AG04449 (cell line): Measurements from ENCODE around the gene DGKZ.
"Not testable (repeated sequence)": the region's sequence is repeated elsewhere in the genome, so short reads cannot be mapped to it uniquely, and the experiment has no call there.

Source experiments
- CTCF ChIA-PET: fragments of 350-600 bp; formaldehyde crosslinking; extraction: SDS; loops from one replicate; lab custom pipeline; 2021; ENCODE audit warnings: antibody characterized with exemption; lab: Yijun Ruan, JAX
- POLR2A ChIA-PET: fragments of 400-600, 350-600 bp; formaldehyde crosslinking; extraction: SDS; loops from one replicate; lab custom pipeline; 2020; ENCODE audit warnings: antibody characterized with exemption, inconsistent platforms; lab: Yijun Ruan, JAX
- DNase-seq: peaks from one replicate; pipeline ENCODE4 v3.0.0-alpha.2; 2010; ENCODE audit warnings: low read depth, low spot score
- H3K4me3 ChIP-seq: 2 replicates; pipeline ENCODE4 v1.5.1; 2011; ENCODE audit warnings: low read depth, mild to moderate bottlenecking, control low read depth, low read length
- CTCF ChIP-seq: IDR thresholded peaks from one replicate; pipeline ENCODE4 v1.5.1; 2011; ENCODE audit warnings: mild to moderate bottlenecking, moderate library complexity, low read length, control low read depth, inconsistent platforms; ENCODE audit not compliant: insufficient read depth; ENCODE audit errors: missing control alignments

DGKZ gene

GRCh38 chr11:46367916-46368267 is 20.6 kb downstream of the DGKZ start:
- no peak overlapping the region for H3K4me3 ChIP-seq
- CTCF ChIA-PET: interaction anchor here (0.7 to 27.5 kb wide), 24 partner anchors 10 to 595 kb away, joined by 3 to 498 read pairs (median 4); partner anchors contain the start of genes ATG13 and DGKZ
- POLR2A ChIA-PET: no interaction called here
- DNase-seq: no peak
- TF ChIP-seq CTCF: no peak

- TF ChIP-seq CTCF: peak; percentile 99
Observed at GRCh38 chr11:46369458-46370152, 22.3 kb downstream of the DGKZ start.

GRCh38 chr11:46370253-46370652 is 23.0 kb downstream of the DGKZ start:
- no peak for DNase-seq
- TF ChIP-seq CTCF: no peak
- H3K4me3 ChIP-seq: no peak overlapping the region
- CTCF ChIA-PET: interaction anchor here (0.9 to 27.5 kb wide), 10 partner anchors 8 to 254 kb away, joined by 3 to 498 read pairs (median 9); partner anchors contain the start of gene DGKZ
- POLR2A ChIA-PET: interaction anchor here (0.6 kb wide), 1 partner anchor 155 kb away, joined by 3 read pairs; no protein-coding TSS in a partner anchor

More at GRCh38 chr11:46369458-46370152, 22.3 kb downstream of the DGKZ start:
- DNase-seq: no peak
- CTCF ChIA-PET: interaction anchor here (0.9 to 27.5 kb wide), 15 partner anchors 8 to 255 kb away, joined by 3 to 498 read pairs (median 5); partner anchors contain the start of gene DGKZ
- H3K4me3 ChIP-seq: no peak overlapping the region
- POLR2A ChIA-PET: interaction anchor here (0.7 kb wide), 1 partner anchor 278 kb away, joined by 5 read pairs; no protein-coding TSS in a partner anchor

GRCh38 chr11:46371262-46371661 is 24.0 kb downstream of the DGKZ start:
- DNase-seq, POLR2A ChIA-PET: not testable (repeated sequence)
- CTCF ChIA-PET: interaction anchor here (0.8 to 27.5 kb wide), 5 partner anchors 12 to 165 kb away, joined by 3 to 498 read pairs (median 6); partner anchors contain the start of gene DGKZ

GRCh38 chr11:46372086-46372485 is 24.8 kb downstream of the DGKZ start:
- CTCF ChIA-PET: interaction anchor here (0.7 to 27.5 kb wide), 6 partner anchors 11 to 166 kb away, joined by 3 to 498 read pairs (median 6); partner anchors contain the start of gene DGKZ
- POLR2A ChIA-PET: no interaction called here
- H3K4me3 ChIP-seq: no peak overlapping the region
- no peak for TF ChIP-seq CTCF
- no peak for DNase-seq

More at GRCh38 chr11:46371262-46371661, 24.0 kb downstream of the DGKZ start:
- not testable (repeated sequence) for H3K4me3 ChIP-seq

- DNase-seq, H3K4me3 ChIP-seq, POLR2A ChIA-PET: not testable (repeated sequence)
- CTCF ChIA-PET: interaction anchor here (0.7 to 27.5 kb wide), 5 partner anchors 11 to 165 kb away, joined by 3 to 498 read pairs (median 5); partner anchors contain the start of gene DGKZ
Observed at GRCh38 chr11:46372501-46372900, 25.2 kb downstream of the DGKZ start.

GRCh38 chr11:46373787-46374740 is 26.8 kb downstream of the DGKZ start:
- no peak for DNase-seq
- ChIA-PET CTCF (interaction anchor here (1.3 to 27.5 kb wide), 2 partner anchors 15 to 24 kb away, joined by 3 to 498 read pairs; partner anchors contain the start of gene DGKZ), POLR2A (no interaction called here)
- no peak overlapping the region for H3K4me3 ChIP-seq
- no peak for TF ChIP-seq CTCF
